Kidney epithelial cell (primary cell): Measurements from ENCODE around the gene RNF13. TPM values are rescaled to one million over a fixed set of nuclear protein-coding genes. Genes with fewer than 3 reads are reported as not detected.
A peak's percentile ranks its signal among the peaks of the same experiment; 100 is the strongest.

ENCODE experiments used
- DNase-seq: peaks from one replicate; pipeline ENCODE4 v3.0.0-alpha.2; 2010; ENCODE audit warnings: low read depth
- H3K27me3 ChIP-seq: 2 replicates; pipeline ENCODE4 v1.6.0; 2011; ENCODE audit warnings: low read length; ENCODE audit not compliant: control insufficient read depth, insufficient read depth
- H3K36me3 ChIP-seq: 2 replicates; pipeline ENCODE4 v1.5.1; 2011; ENCODE audit warnings: low read length; ENCODE audit not compliant: control insufficient read depth, insufficient read depth
- H3K4me3 ChIP-seq: 2 replicates; pipeline ENCODE4 v1.5.1; 2011; ENCODE audit warnings: low read depth, mild to moderate bottlenecking, control low read depth, low read length
- total RNA-seq: library from RNA; depleted of rRNA; stranded (reverse); fragments of >200 nt; gene quantifications from 2 replicates; pipeline ENCODE4 v1.2.3, GENCODE V29; 2015
- TF ChIP-seq, protein P1 (sequence below): IDR thresholded peaks from 2 replicates; pipeline ENCODE4 v1.5.1; 2011; ENCODE audit warnings: mild to moderate bottlenecking, moderate library complexity, low read length, control low read depth, inconsistent platforms; ENCODE audit not compliant: insufficient read depth, poor library complexity, severe bottlenecking

Gene RNF13
- total RNA-seq, 1 donor from 2014 or later: 43.4 TPM

DNA sequence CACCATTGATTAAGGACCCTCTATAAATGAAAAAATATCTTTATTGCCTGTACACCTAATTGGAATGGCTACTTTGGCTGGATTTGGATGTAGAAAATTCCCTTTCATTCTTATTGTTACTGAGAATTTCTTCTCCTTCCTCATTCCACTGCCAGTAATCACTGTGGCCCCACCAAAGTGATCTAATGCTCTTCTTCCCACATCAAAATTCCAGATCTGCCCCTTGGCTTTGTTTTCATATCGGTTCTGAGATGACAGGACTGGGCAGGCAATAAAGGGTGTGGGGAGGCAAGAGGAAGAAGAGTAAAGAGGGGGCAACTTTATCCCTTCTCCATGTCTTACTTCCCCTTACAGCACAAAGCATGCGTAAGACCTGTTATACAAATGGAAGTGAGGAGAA lies 22.7 kb upstream of the RNF13 start:
- no peaks in the 10 kb centered on the region for H3K36me3 ChIP-seq
- peak; percentile 16 for DNase-seq
- TF ChIP-seq, protein P1, sequence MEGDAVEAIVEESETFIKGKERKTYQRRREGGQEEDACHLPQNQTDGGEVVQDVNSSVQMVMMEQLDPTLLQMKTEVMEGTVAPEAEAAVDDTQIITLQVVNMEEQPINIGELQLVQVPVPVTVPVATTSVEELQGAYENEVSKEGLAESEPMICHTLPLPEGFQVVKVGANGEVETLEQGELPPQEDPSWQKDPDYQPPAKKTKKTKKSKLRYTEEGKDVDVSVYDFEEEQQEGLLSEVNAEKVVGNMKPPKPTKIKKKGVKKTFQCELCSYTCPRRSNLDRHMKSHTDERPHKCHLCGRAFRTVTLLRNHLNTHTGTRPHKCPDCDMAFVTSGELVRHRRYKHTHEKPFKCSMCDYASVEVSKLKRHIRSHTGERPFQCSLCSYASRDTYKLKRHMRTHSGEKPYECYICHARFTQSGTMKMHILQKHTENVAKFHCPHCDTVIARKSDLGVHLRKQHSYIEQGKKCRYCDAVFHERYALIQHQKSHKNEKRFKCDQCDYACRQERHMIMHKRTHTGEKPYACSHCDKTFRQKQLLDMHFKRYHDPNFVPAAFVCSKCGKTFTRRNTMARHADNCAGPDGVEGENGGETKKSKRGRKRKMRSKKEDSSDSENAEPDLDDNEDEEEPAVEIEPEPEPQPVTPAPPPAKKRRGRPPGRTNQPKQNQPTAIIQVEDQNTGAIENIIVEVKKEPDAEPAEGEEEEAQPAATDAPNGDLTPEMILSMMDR: no peak
- H3K27me3 ChIP-seq: no peaks in the 10 kb centered on the region
- H3K4me3 ChIP-seq: no peak overlapping the region

DNA sequence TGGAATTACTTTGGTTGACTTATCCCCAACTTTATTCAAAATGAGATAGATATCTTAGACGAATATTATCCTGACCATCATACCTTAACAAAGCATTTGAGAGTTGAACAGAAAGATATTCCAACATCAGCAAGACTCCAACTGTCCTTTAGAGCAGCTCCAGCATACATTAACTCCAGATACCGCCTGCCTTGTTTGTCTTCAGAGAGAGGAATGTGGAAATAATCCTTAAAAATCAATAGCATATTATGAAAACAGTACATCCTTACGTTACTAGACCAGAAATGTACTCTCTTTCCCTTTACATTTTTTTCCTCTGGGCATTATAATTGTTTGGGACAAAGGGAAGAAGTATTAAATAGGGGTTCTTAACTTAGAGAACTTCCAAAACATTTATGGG lies 22.3 kb upstream of the RNF13 start:
- TF ChIP-seq, protein P1: no peak
- Histone ChIP-seq H3K36me3 (no peaks in the 10 kb centered on the region), H3K27me3 (no peaks in the 10 kb centered on the region), H3K4me3 (no peak overlapping the region)
- no peak for DNase-seq

DNA sequence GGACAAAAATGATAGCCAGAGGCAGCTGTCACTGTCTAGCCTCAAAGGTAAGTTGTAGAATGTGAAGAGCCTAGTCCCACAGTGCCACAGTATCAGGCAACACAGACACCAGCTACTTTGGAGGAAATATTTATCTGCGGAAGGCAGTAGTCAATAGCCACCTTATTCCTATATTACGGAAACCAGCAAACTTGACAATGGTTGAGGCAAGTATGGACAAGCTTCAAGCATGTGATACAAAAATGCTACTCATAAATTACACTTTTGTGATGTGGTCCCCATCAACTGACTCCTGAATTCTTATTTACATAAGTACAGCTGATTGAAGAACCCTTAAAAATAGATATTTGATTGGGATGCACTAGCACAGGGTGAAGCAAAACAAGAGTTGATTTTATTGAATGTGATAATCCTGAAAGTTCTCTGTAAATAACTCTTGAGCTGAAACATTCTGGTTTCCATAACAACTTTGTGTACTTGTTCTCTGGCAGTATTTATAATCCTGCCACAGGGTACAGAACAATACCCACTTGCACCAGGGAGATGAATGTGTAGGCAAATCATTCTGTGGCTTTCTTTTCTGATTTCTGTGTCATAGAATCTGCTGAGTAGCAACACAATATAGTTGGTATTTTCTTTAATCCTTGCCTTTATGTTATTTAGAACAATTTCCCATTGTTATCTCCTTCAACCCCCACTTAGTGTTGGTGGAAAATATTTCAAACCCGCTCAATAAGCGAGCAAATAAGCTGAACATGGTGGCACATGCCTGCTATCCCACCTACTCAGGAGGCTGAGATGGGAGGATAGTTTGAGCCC lies 20.4 kb upstream of the RNF13 start, which contains the start of gene ANKUB1:
TSS of gene ANKUB1 (minus strand) at position 103 of the 819 bp plus-strand sequence. CDS start 188 bp downstream, outside the sequence.
- DNase-seq: no peak
- no peak within 1 kb of the TSS for H3K4me3 ChIP-seq
- H3K27me3 ChIP-seq: no peaks in the 10 kb centered on the region
- H3K36me3 ChIP-seq: no peaks in the 10 kb centered on the region
- TF ChIP-seq, protein P1: no peak

DNA sequence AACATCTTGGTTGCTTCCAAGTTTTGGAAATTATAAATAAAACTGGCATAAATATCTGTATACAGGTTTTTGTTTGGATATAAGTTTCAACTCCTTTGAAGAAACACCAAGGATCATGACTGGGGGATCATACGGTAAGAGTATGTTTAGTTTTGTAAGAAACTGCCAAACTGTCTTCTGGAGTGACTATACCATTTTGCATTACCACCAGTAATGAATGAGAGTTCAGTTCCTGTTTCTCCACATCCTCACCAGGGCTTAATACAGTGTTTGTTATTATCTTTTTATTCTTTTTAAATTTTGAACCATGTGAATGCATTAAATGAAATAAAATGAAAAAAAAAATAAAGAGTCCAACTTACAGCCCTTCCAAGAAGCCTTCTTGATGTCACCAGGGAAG lies 17.0 kb upstream of the RNF13 start:
- TF ChIP-seq, protein P1: no peak
- no peak for DNase-seq
- H3K27me3 ChIP-seq: no peaks in the 10 kb centered on the region

DNA sequence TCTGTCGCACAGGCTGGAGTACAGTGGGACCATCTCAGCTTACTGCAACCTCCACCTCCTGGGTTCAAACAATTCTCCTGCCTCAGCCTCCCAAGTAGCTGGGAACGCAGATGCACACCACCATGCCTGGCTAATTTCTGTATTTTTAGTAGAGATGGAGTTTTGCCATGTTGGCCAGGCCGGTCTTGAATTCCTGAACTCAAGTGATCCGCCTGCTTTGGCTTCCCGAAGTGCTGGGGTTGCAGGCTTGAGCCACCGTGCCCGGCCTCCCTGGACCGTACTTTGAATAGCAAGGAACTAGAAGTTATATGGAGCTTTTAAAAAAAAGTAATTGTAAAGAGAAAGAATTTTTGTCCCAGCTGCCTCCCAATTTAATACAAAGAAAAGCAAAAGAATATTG lies 12.3 kb upstream of the RNF13 start:
- Histone ChIP-seq H3K27me3 (no peaks in the 10 kb centered on the region), H3K36me3 (no peaks in the 10 kb centered on the region), H3K4me3 (no peak overlapping the region)
- TF ChIP-seq, protein P1: no peak
- no peak for DNase-seq

More for the DNA sequence above, 17.0 kb upstream of the RNF13 start:
- no peaks in the 10 kb centered on the region for H3K36me3 ChIP-seq
- H3K4me3 ChIP-seq: no peak overlapping the region

DNA sequence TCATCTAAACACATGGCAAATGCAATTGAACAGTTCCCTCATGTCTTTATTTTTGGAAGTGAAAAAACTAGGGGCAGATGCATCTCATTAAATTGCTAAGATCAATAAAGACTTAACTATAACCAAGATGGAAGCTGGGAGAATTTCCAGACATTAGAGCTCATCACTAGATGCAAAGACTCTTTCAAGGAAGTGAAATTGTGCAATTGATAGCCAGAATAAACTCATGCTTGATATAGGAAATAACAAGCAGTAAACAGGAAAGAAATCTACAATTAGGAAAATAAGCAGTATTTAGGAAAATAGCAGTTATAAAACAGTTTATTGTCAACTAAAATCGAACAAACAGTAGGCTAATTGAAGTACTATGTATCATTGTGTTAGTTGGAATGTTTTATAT lies 11.8 kb upstream of the RNF13 start:
- no peaks in the 10 kb centered on the region for H3K27me3 ChIP-seq

More for the DNA sequence above, 11.8 kb upstream of the RNF13 start:
- H3K36me3 ChIP-seq: no peaks in the 10 kb centered on the region
- DNase-seq: no peak
- H3K4me3 ChIP-seq: no peak overlapping the region
- TF ChIP-seq, protein P1: no peak
